GM23248 (cell line): ENCODE results near the gene CENPVL2. TPM values are rescaled to one million over a fixed set of nuclear protein-coding genes. Genes with fewer than 3 reads are reported as not detected.
"Not testable (repeated sequence)": the region's sequence is repeated elsewhere in the genome, so short reads cannot be mapped to it uniquely, and the experiment has no call there.

Experiments used
- DNase-seq: peaks from one replicate; pipeline ENCODE4 v3.0.0-alpha.2; 2015
- H2AFZ ChIP-seq: fragments of 200-600 bp; sonication (generic); 2 replicates; pipeline ENCODE4 v1.6.1; 2016; ENCODE audit warnings: antibody characterized with exemption
- H3F3A ChIP-seq: fragments of 200-600 bp; sonication (generic); 2 replicates; pipeline ENCODE4 v1.6.1; 2016; ENCODE audit warnings: mild to moderate bottlenecking, antibody characterized with exemption, mixed run types; ENCODE audit not compliant: insufficient read depth
- H3K27ac ChIP-seq: fragments of 200-600 bp; sonication (generic); 2 replicates; pipeline ENCODE4 v1.5.1; 2016; ENCODE audit warnings: mild to moderate bottlenecking
- H3K27me3 ChIP-seq: fragments of 200-600 bp; sonication (generic); replicated peaks from 2 replicates; pipeline ENCODE4 v1.6.1; 2016; ENCODE audit warnings: mild to moderate bottlenecking; ENCODE audit not compliant: insufficient read depth
- H3K36me3 ChIP-seq: fragments of 200-600 bp; sonication (generic); 2 replicates; pipeline ENCODE4 v1.6.1; 2016; ENCODE audit warnings: low read depth, mild to moderate bottlenecking
- H3K4me1 ChIP-seq: fragments of 200-600 bp; sonication (generic); 2 replicates; pipeline ENCODE4 v1.6.1; 2016; ENCODE audit warnings: mild to moderate bottlenecking; ENCODE audit not compliant: insufficient read depth
- H3K4me2 ChIP-seq: fragments of 200-600 bp; sonication (generic); one replicate; pipeline ENCODE4 v1.6.1; 2016; ENCODE audit warnings: mild to moderate bottlenecking; ENCODE audit not compliant: unreplicated experiment
- H3K4me3 ChIP-seq: fragments of 200-600 bp; sonication (generic); 2 replicates; pipeline ENCODE4 v1.5.1; 2016; ENCODE audit warnings: mild to moderate bottlenecking
- H3K79me2 ChIP-seq: fragments of 200-600 bp; sonication (generic); 2 replicates; pipeline ENCODE4 v1.6.1; 2016; ENCODE audit warnings: mild to moderate bottlenecking; ENCODE audit not compliant: insufficient read depth
- H3K9ac ChIP-seq: fragments of 200-600 bp; sonication (generic); 2 replicates; pipeline ENCODE4 v1.6.1; 2016; ENCODE audit warnings: mild to moderate bottlenecking
- H3K9me2 ChIP-seq: fragments of 200-600 bp; sonication (generic); 2 replicates; pipeline ENCODE4 v1.6.1; 2016; ENCODE audit warnings: mixed run types, mild to moderate bottlenecking, moderate library complexity; ENCODE audit not compliant: insufficient read depth
- H3K9me3 ChIP-seq: fragments of 200-600 bp; sonication (generic); one replicate; pipeline ENCODE4 v1.6.1; 2017; ENCODE audit warnings: low read depth
- H4K20me1 ChIP-seq: fragments of 200-600 bp; sonication (generic); 2 replicates; pipeline ENCODE4 v1.6.0; 2016; ENCODE audit not compliant: insufficient read depth
- EZH2 ChIP-seq: fragments of 200-600 bp; sonication (generic); IDR thresholded peaks from 2 replicates; pipeline ENCODE4 v1.6.1; 2018; ENCODE audit warnings: antibody characterized with exemption, mild to moderate bottlenecking; ENCODE audit not compliant: insufficient read depth, poor library complexity, severe bottlenecking
- EZH2phosphoT487 ChIP-seq: fragments of 200-600 bp; sonication (generic); IDR thresholded peaks from 2 replicates; pipeline ENCODE4 v1.6.1; 2018; ENCODE audit warnings: antibody characterized with exemption, moderate library complexity, mild to moderate bottlenecking, low read depth; ENCODE audit not compliant: insufficient read depth
- WGBS, 2 experiments: methylation state at CpG; one replicate each; pipeline ENCODE4 v1.1.6; 2015 to 2017; ENCODE audit warnings: low lambda C conversion rate in 2 of 2, low coverage in 1 of 2; ENCODE audit errors: missing lambda C conversion rate in 2 of 2; 5-methylcytosine and 5-hydroxymethylcytosine counted together
- in situ Hi-C: fragments of 300-500 bp; cut with MboI; formaldehyde crosslinking; loops from 2 replicates; pipeline ENCODE4 v1.15.0; 2020
- polyA plus RNA-seq: library from polyadenylated mRNA; unstranded; fragments of >200 nt; fragmentation: Nextera tagmentation; extraction: Ambion mirVana; gene quantifications from 2 replicates; pipeline ENCODE4 v1.2.1, GENCODE V29; 2016
- total RNA-seq: library from RNA; depleted of rRNA; stranded (reverse); fragments of >200 nt; shearing (Covaris generic); gene quantifications from 2 replicates; pipeline ENCODE4 v1.2.3, GENCODE V29; 2014; rRNA removed

CENPVL2 gene
- not detected in 2 replicates for total RNA-seq
- not detected in 2 replicates for polyA plus RNA-seq

DNA sequence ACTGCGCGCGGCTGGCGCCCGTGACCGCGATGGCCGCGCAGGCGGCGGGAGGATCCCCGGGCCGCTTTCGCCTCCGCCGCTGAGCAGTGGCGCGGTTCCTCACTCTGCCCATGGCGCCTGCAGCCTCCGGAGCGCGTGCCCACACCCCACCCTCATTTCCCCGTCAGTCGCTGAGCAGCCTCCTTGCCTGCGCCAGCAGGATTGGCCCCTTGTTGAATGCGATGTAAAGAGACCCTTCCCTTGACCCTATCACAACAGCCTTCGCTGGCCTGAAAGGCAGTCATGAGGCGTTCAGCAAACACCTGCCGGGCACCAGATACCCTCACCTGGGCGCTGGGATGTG lies at the start of gene CENPVL2:
Gene CENPVL2, minus strand, starts transcription at position 112 of the 343 bp plus-strand sequence. Its CDS starts 0 bp downstream, at position 112.
- H3K27me3 ChIP-seq, DNase-seq, in situ Hi-C loops, H3K9me3 ChIP-seq, H3K4me3 ChIP-seq, H3K9me2 ChIP-seq, H3K79me2 ChIP-seq, H3K9ac ChIP-seq, H3K4me1 ChIP-seq, H3F3A ChIP-seq, H3K36me3 ChIP-seq, H4K20me1 ChIP-seq, H2AFZ ChIP-seq, H3K27ac ChIP-seq, H3K4me2 ChIP-seq: not testable (repeated sequence)
- no CpG with 5 or more reads among the region's 30 CpGs for WGBS, 2 experiments

DNA sequence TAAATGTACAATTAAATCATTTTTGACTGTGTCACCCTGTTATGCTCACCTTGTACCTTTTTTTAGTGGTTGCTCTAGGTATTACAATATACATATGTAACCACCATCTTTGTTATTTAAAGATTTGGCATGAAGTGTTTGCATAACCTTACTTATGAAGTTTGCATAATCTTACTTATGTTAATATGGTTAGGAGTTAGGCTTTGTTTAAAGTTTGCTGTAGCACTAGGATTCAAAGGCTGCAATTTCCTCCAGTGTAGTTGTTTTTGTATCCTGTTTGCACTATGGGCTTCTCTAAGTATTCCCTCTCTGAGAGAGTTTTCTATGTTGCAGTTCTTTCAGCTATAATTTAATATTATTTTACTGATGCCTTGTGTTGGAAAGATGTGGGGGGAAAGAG lies 45.6 kb upstream of the CENPVL2 start:
- TF ChIP-seq EZH2: no peak
- no peak for TF ChIP-seq EZH2phosphoT487
- in situ Hi-C loops: loop anchor here (25.0 kb wide), 1 partner anchor 184 kb away; no protein-coding TSS in a partner anchor
- Histone ChIP-seq H3K9me3 (no peaks in the 10 kb centered on the region), H3K4me3 (no peak overlapping the region), H3K27me3 (no peaks in the 10 kb centered on the region), H3K79me2 (no peaks in the 10 kb centered on the region), H3K36me3 (no peaks in the 10 kb centered on the region), H3K4me1 (no peaks in the 10 kb centered on the region), H3K9ac (no peak overlapping the region), H3F3A (no peaks in the 10 kb centered on the region), H2AFZ (no peak overlapping the region), H4K20me1 (no peaks in the 10 kb centered on the region), H3K27ac (no peak overlapping the region), H3K4me2 (no peak overlapping the region), H3K9me2 (no peaks in the 10 kb centered on the region)
- no peak for DNase-seq

DNA sequence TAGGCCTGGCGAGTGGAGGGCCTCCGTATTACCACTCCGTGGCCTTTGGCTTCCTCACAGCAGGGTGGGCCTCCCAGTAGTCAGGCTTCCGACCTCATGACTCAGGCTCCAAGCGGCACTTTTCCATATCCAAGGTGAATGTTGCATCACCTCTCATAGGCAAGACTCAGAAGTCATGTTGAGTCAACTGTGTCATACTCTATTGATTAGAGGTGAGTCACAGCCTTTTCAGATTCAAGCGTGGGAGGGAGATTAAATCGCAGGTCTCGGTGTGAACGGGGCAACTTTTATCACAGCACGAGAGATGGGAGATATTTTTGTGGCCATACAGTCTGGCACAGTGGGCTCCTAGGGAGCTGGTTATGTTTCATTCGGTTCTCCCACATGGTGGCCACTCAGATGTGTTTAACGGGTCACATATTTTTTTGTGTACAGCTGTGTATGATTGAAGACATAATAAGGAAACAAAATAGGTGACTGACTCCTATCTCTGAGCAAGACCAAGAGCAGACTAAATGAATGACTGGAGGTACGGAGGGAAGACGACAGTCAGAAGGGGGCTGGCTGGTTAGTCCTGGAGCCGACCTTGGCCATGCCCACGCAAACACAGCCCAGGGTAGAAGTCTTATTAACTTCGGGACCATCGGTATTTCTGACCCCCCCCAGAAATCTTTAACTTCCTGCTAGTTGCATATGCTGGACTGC lies 30.5 kb upstream of the CENPVL2 start:
- H3K27ac ChIP-seq, H3K27me3 ChIP-seq, H4K20me1 ChIP-seq, H3K4me2 ChIP-seq, in situ Hi-C loops, H3K9ac ChIP-seq, H3K79me2 ChIP-seq, H2AFZ ChIP-seq, H3K36me3 ChIP-seq, H3K9me3 ChIP-seq, H3K9me2 ChIP-seq, H3K4me3 ChIP-seq, H3K4me1 ChIP-seq, H3F3A ChIP-seq, DNase-seq: not testable (repeated sequence)
- no CpG with 5 or more reads among the region's 18 CpGs for WGBS, 2 experiments

DNA sequence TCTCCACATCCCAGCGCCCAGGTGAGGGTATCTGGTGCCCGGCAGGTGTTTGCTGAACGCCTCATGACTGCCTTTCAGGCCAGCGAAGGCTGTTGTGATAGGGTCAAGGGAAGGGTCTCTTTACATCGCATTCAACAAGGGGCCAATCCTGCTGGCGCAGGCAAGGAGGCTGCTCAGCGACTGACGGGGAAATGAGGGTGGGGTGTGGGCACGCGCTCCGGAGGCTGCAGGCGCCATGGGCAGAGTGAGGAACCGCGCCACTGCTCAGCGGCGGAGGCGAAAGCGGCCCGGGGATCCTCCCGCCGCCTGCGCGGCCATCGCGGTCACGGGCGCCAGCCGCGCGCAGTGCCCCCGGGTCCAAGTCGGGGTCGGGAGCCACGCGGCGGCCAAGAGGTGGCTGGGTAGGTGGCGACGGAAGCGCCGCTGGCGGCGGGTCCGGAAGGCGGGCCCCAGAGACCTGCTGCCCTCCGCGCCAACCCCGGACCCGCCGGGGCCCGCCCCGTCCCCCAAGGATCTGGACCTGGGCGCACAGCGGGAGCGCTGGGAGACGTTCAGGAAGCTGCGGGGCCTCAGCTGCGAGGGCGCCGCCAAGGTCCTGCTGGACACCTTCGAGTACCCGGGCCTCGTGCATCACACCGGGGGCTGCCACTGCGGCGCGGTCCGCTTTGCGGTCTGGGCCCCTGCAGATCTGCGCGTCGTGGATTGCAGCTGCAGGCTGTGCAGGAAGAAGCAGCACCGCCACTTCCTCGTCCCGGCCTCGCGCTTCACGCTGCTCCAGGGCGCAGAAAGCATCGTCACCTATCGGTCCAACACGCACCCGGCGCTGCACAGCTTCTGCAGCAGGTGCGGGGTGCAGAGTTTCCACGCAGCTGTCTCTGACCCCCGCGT lies 27.9 kb upstream of the CENPVL2 start, which contains the start of gene CENPVL1:
Gene CENPVL1, plus strand, starts transcription at position 236 of the 888 bp plus-strand sequence. Its CDS starts 0 bp downstream, at position 236.
- H3K27me3 ChIP-seq, H3K9me2 ChIP-seq, H3K27ac ChIP-seq, H3K79me2 ChIP-seq, H3K36me3 ChIP-seq, H3K9me3 ChIP-seq, H3F3A ChIP-seq, H3K4me1 ChIP-seq, H3K9ac ChIP-seq, DNase-seq, in situ Hi-C loops, H2AFZ ChIP-seq, H3K4me3 ChIP-seq, H3K4me2 ChIP-seq, H4K20me1 ChIP-seq: not testable (repeated sequence)
- no CpG with 5 or more reads among the region's 87 CpGs for WGBS, 2 experiments
